Measurements from ENCODE around the gene PCDHB10. TPM values are rescaled to one million over a fixed set of nuclear protein-coding genes. Genes with fewer than 3 reads are reported as not detected.
"Not testable (repeated sequence)": the region's sequence is repeated elsewhere in the genome, so short reads cannot be mapped to it uniquely, and the experiment has no call there.

Gene PCDHB10
- total RNA-seq (under 1 TPM in 1 of 2 experiments, not detected in 1; 0.15 TPM), polyA plus RNA-seq (not detected)

DNA sequence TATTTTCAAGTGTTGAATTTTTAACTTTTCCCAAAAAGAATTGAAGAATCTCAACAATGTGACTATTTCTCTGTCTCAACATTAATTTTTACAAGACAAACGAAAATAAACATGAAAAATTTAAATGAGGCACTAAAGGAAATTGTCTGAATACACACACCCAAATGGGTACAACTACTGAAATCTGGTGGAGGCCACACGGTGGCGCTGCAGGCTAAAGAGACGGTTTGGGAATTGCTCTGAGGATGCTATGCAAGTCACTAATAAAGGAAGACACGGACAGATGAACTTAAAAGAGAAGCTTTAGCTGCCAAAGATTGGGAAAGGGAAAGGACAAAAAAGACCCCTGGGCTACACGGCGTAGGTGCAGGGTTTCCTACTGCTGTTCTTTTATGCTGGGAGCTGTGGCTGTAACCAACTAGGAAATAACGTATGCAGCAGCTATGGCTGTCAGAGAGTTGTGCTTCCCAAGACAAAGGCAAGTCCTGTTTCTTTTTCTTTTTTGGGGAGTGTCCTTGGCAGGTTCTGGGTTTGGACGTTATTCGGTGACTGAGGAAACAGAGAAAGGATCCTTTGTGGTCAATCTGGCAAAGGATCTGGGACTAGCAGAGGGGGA, at the start of gene PCDHB10:
TSS of gene PCDHB10 (plus strand) at position 244 of the 616 bp plus-strand sequence. CDS start at position 444, 200 bp downstream.
- ChIA-PET POLR2A (ENCODE audit: partially characterized antibody) (no interaction called here), CTCF (ENCODE audit: partially characterized antibody) (no interaction called here)
- no peak within 1 kb of the TSS for H3K27ac Mint-ChIP-seq
- DNase-seq: peak in 1 of 5 donors; percentile 44
- H3K36me3 Mint-ChIP-seq: peaks cover 3 to 5% of the 10 kb centered on the region in 2 donors
- Histone ChIP-seq H3K36me3 (ENCODE audit: insufficient read depth, low read length) (no peaks in the 10 kb centered on the region), H3K4me3 (ENCODE audit: low read length in 2 of 2) (no peak within 1 kb of the TSS), H3K9me3 (ENCODE audit: control insufficient read depth in 1 of 2, low read length in 2 of 2) (no peaks in the 10 kb centered on the region), H3K27me3 (ENCODE audit: insufficient read depth, low read length) (no peaks in the 10 kb centered on the region), H3K27ac (ENCODE audit: low read depth, low read length) (no peak within 1 kb of the TSS), H3K4me1 (ENCODE audit: insufficient read depth, low read length) (no peaks in the 10 kb centered on the region)
- intact Hi-C loops (cut with micrococcal nuclease): no loop called here
- peaks cover 22% of the 10 kb centered on the region in 2 donors for H3K27me3 Mint-ChIP-seq
- peaks cover 4 to 61% (median 47%) of the 10 kb centered on the region in 8 donors for H3K9me3 Mint-ChIP-seq
- peak within 1 kb of the TSS in 3 of 8 donors; percentile 18 to 55 (median 44) for H3K4me3 Mint-ChIP-seq
- H3K4me1 Mint-ChIP-seq: peaks cover 0 to 12% (median 3%) of the 10 kb centered on the region in 4 donors

DNA sequence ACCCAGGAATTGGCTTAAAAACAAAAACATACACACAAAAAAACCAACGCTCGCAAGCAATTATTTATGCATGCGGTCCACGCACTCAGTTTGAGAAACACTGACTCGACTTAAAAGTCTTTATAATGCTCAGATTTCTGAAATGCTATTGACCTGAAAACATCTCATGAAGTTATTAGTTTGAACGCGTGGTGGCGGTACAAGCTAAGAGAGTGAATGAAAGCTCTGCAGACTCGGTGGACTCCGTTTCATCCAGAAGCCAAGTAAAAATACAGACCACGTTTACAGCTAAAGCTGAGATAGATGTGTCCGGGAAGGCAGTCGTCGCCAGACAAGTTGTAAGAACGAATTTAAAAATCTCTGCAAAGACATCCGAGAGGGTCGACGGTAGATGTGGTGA, 42.3 kb upstream of the PCDHB10 start, which contains the start of gene PCDHB6:
TSS of gene PCDHB6 (plus strand) at position 246 of the 400 bp plus-strand sequence. CDS start 201 bp downstream, outside the sequence.
- Mint-ChIP-seq H3K27ac (no peak within 1 kb of the TSS), H3K4me3 (peak within 1 kb of the TSS in 7 of 8 donors; percentile 26 to 75 (median 56)), H3K4me1 (peaks cover 0 to 6% (median 4%) of the 10 kb centered on the region in 4 donors), H3K27me3 (peaks cover 15 to 26% of the 10 kb centered on the region in 2 donors), H3K9me3 (peaks cover 0 to 39% (median 27%) of the 10 kb centered on the region in 8 donors), H3K36me3 (peaks cover 0 to 8% of the 10 kb centered on the region in 2 donors)
- no peak for DNase-seq
- Histone ChIP-seq H3K27me3 (ENCODE audit: insufficient read depth, low read length) (no peaks in the 10 kb centered on the region), H3K4me1 (ENCODE audit: insufficient read depth, low read length) (no peaks in the 10 kb centered on the region), H3K4me3 (ENCODE audit: low read length in 2 of 2) (no peak within 1 kb of the TSS), H3K27ac (ENCODE audit: low read depth, low read length) (no peak within 1 kb of the TSS), H3K36me3 (ENCODE audit: insufficient read depth, low read length) (no peaks in the 10 kb centered on the region), H3K9me3 (ENCODE audit: control insufficient read depth in 1 of 2, low read length in 2 of 2) (no peaks in the 10 kb centered on the region)
- intact Hi-C loops (cut with micrococcal nuclease): no loop called here
- CTCF ChIA-PET (ENCODE audit: partially characterized antibody): no interaction called here
- POLR2A ChIA-PET (ENCODE audit: partially characterized antibody): no interaction called here

DNA sequence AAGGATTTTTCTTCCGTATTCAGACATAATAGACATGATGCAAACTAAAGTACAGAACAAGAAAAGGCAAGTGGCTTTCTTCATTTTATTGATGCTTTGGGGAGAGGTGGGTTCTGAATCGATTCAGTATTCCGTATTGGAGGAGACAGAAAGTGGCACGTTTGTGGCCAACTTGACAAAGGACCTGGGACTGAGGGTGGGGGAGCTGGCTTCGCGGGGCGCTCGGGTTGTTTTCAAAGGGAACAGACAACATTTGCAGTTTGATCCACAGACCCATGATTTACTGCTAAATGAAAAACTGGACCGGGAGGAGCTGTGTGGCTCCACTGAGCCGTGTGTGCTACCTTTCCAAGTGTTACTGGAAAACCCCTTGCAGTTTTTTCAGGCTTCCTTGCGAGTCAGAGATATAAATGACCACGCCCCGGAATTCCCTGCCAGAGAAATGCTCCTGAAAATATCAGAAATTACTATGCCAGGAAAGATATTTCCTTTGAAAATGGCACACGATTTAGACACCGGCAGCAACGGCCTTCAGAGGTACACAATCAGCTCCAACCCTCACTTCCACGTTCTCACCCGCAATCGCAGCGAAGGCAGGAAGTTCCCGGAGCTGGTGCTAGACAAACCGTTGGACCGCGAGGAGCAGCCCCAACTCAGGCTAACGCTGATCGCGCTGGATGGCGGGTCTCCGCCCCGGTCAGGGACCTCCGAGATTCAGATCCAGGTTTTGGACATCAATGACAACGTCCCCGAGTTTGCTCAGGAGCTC, 41.7 kb upstream of the PCDHB10 start:
- H3K27me3 ChIP-seq (ENCODE audit: insufficient read depth, low read length): no peaks in the 10 kb centered on the region
- H3K9me3 Mint-ChIP-seq: peaks cover 0 to 41% (median 28%) of the 10 kb centered on the region in 8 donors
- H3K4me1 Mint-ChIP-seq: peaks cover 0 to 6% (median 4%) of the 10 kb centered on the region in 4 donors
- H3K4me3 Mint-ChIP-seq: peak overlapping the region in 5 of 8 donors; percentile 26 to 75 (median 72)
- H3K4me1 ChIP-seq (ENCODE audit: insufficient read depth, low read length): no peaks in the 10 kb centered on the region
- no peak overlapping the region for H3K4me3 ChIP-seq (ENCODE audit: low read length in 2 of 2)
- intact Hi-C loops (cut with micrococcal nuclease): no loop called here
- no peak overlapping the region for H3K27ac ChIP-seq (ENCODE audit: low read depth, low read length)
- peaks cover 19 to 25% of the 10 kb centered on the region in 2 donors for H3K27me3 Mint-ChIP-seq
- ChIA-PET CTCF (ENCODE audit: partially characterized antibody) (no interaction called here), POLR2A (ENCODE audit: partially characterized antibody) (no interaction called here)
- peaks cover 0 to 8% of the 10 kb centered on the region in 2 donors for H3K36me3 Mint-ChIP-seq
- H3K27ac Mint-ChIP-seq: no peak overlapping the region
- no peak for DNase-seq
- H3K36me3 ChIP-seq (ENCODE audit: insufficient read depth, low read length): no peaks in the 10 kb centered on the region
- H3K9me3 ChIP-seq (ENCODE audit: control insufficient read depth in 1 of 2, low read length in 2 of 2): no peaks in the 10 kb centered on the region

DNA sequence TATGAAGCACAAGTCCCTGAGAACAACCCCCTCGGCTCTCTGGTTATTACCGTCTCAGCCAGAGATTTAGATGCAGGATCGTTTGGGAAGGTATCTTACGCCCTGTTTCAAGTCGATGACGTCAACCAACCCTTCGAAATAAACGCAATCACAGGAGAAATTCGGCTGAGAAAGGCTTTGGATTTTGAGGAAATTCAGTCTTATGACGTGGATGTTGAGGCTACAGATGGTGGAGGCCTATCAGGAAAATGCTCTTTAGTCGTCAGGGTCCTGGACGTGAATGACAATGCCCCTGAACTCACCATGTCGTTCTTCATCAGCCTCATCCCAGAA, 41.2 kb upstream of the PCDHB10 start:
- no peak overlapping the region for H3K27ac Mint-ChIP-seq
- peaks cover 0 to 8% of the 10 kb centered on the region in 2 donors for H3K36me3 Mint-ChIP-seq
- Histone ChIP-seq H3K9me3 (ENCODE audit: control insufficient read depth in 1 of 2, low read length in 2 of 2) (no peaks in the 10 kb centered on the region), H3K4me3 (ENCODE audit: low read length in 2 of 2) (no peak overlapping the region), H3K27ac (ENCODE audit: low read depth, low read length) (no peak overlapping the region), H3K27me3 (ENCODE audit: insufficient read depth, low read length) (no peaks in the 10 kb centered on the region), H3K36me3 (ENCODE audit: insufficient read depth, low read length) (no peaks in the 10 kb centered on the region), H3K4me1 (ENCODE audit: insufficient read depth, low read length) (no peaks in the 10 kb centered on the region)
- DNase-seq: no peak
- CTCF ChIA-PET (ENCODE audit: partially characterized antibody): no interaction called here
- H3K9me3 Mint-ChIP-seq: peaks cover 0 to 46% (median 32%) of the 10 kb centered on the region in 8 donors
- peaks cover 21 to 27% of the 10 kb centered on the region in 2 donors for H3K27me3 Mint-ChIP-seq
- H3K4me3 Mint-ChIP-seq: no peak overlapping the region
- intact Hi-C loops (cut with micrococcal nuclease): no loop called here
- POLR2A ChIA-PET (ENCODE audit: partially characterized antibody): no interaction called here
- peaks cover 0 to 6% (median 4%) of the 10 kb centered on the region in 4 donors for H3K4me1 Mint-ChIP-seq

DNA sequence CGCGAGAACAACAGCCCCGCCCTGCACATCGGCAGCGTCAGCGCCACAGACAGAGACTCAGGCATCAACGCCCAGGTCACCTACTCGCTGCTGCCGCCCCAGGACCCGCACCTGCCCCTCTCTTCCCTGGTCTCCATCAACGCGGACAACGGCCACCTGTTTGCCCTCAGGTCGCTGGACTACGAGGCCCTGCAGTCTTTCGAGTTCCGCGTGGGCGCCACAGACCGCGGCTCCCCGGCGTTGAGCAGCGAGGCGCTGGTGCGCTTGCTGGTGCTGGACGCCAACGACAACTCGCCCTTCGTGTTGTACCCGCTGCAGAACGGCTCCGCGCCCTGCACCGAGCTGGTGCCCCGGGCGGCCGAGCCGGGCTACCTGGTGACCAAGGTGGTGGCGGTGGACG, 40.5 kb upstream of the PCDHB10 start:
- H3K4me1 Mint-ChIP-seq; H3K4me3 Mint-ChIP-seq; H3K27ac ChIP-seq (ENCODE audit: low read depth, low read length); H3K27ac Mint-ChIP-seq; H3K9me3 ChIP-seq (ENCODE audit: control insufficient read depth in 1 of 2, low read length in 2 of 2); intact Hi-C loops (cut with micrococcal nuclease); DNase-seq; H3K36me3 Mint-ChIP-seq; H3K36me3 ChIP-seq (ENCODE audit: insufficient read depth, low read length); POLR2A ChIA-PET (ENCODE audit: partially characterized antibody); H3K4me3 ChIP-seq (ENCODE audit: low read length in 2 of 2); H3K4me1 ChIP-seq (ENCODE audit: insufficient read depth, low read length); CTCF ChIA-PET (ENCODE audit: partially characterized antibody); H3K27me3 ChIP-seq (ENCODE audit: insufficient read depth, low read length): not testable (repeated sequence)
- H3K9me3 Mint-ChIP-seq: peaks cover 0 to 52% (median 37%) of the 10 kb centered on the region in 8 donors
- peaks cover 23 to 30% of the 10 kb centered on the region in 2 donors for H3K27me3 Mint-ChIP-seq

DNA sequence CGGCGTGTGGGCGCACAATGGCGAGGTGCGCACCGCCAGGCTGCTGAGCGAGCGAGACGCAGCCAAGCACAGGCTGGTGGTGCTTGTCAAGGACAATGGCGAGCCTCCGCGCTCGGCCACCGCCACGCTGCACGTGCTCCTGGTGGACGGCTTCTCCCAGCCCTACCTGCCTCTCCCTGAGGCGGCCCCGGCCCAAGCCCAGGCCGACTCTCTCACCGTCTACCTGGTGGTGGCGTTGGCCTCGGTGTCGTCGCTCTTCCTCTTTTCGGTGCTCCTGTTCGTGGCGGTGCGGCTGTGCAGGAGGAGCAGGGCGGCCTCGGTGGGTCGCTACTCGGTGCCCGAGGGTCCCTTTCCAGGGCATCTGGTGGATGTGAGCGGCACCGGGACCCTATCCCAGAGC, 40.1 kb upstream of the PCDHB10 start:
- H3K9me3 ChIP-seq (ENCODE audit: control insufficient read depth in 1 of 2, low read length in 2 of 2); CTCF ChIA-PET (ENCODE audit: partially characterized antibody); intact Hi-C loops (cut with micrococcal nuclease); H3K27ac ChIP-seq (ENCODE audit: low read depth, low read length); POLR2A ChIA-PET (ENCODE audit: partially characterized antibody); DNase-seq; H3K36me3 Mint-ChIP-seq; H3K36me3 ChIP-seq (ENCODE audit: insufficient read depth, low read length); H3K4me3 Mint-ChIP-seq; H3K4me1 Mint-ChIP-seq; H3K4me3 ChIP-seq (ENCODE audit: low read length in 2 of 2); H3K4me1 ChIP-seq (ENCODE audit: insufficient read depth, low read length); H3K27me3 ChIP-seq (ENCODE audit: insufficient read depth, low read length); H3K27ac Mint-ChIP-seq: not testable (repeated sequence)
- Mint-ChIP-seq H3K9me3 (peaks cover 0 to 56% (median 41%) of the 10 kb centered on the region in 8 donors), H3K27me3 (peaks cover 28 to 31% of the 10 kb centered on the region in 2 donors)

DNA sequence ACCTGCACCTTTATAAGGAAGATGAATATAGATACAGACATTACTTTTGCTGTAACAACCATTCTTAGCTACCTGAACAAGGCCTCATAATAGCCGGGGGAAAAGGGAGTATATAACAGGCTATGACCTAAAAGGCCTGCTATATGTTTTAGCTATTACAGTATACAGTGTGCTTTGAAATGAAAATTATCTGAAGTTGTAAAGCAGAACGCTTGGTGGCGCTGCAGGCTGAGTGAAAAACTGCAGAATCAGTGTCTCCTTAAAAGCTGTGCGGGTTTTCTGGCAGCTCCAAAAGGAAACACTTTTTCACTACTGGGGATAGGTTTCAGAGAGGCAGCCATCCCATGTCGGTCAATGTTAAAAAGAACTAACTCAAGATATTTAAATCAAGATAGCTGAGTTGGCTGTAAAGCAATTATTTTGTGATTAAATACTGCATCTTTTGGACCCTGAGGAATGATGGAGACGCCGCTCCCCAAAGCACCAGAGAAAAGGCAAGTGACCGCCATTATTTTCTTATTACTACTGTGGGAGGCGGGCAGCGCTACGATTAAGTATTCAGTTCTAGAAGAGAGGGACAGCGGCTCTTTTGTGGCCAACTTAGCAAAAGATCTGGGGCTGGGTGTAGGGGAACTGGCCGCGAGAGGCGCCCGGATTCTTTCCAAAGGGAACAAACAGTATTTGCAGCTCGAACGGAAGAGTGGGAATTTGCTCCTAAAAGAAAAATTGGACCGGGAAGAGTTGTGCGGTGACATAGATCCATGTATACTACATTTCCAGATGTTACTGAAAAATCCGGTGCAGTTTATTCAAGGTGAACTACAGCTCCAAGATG, 36.4 kb upstream of the PCDHB10 start:
- H3K9me3 ChIP-seq (ENCODE audit: control insufficient read depth in 1 of 2, low read length in 2 of 2): no peaks in the 10 kb centered on the region
- no peaks in the 10 kb centered on the region for H3K36me3 ChIP-seq (ENCODE audit: insufficient read depth, low read length)
- Mint-ChIP-seq H3K36me3 (peaks cover 1 to 3% of the 10 kb centered on the region in 2 donors), H3K27ac (no peak overlapping the region), H3K27me3 (peaks cover 24 to 27% of the 10 kb centered on the region in 2 donors), H3K9me3 (peaks cover 0 to 53% (median 42%) of the 10 kb centered on the region in 8 donors), H3K4me3 (no peak overlapping the region), H3K4me1 (peaks cover 0 to 2% (median 0%) of the 10 kb centered on the region in 4 donors)
- H3K27me3 ChIP-seq (ENCODE audit: insufficient read depth, low read length): no peaks in the 10 kb centered on the region
- H3K4me1 ChIP-seq (ENCODE audit: insufficient read depth, low read length): no peaks in the 10 kb centered on the region
- DNase-seq: no peak
- H3K4me3 ChIP-seq (ENCODE audit: low read length in 2 of 2): no peak overlapping the region
- intact Hi-C loops (cut with micrococcal nuclease): no loop called here
- no peak overlapping the region for H3K27ac ChIP-seq (ENCODE audit: low read depth, low read length)
- ChIA-PET POLR2A (ENCODE audit: partially characterized antibody) (no interaction called here), CTCF (ENCODE audit: partially characterized antibody) (no interaction called here)

Measured in CD4-positive, alpha-beta memory T cell (primary cell).